Adipocyte (in vitro differentiated cells): ENCODE measurements around the gene G6PC2.

Experiments used
- DNase-seq: peaks from one replicate; pipeline ENCODE4 v3.0.0-alpha.2; 2015; ENCODE audit warnings: low read depth
- H3K27me3 ChIP-seq: replicated peaks from 2 replicates; pipeline ENCODE4 v1.7.0; 2013; ENCODE audit warnings: mild to moderate bottlenecking, low read length, moderate library complexity; ENCODE audit not compliant: control insufficient read depth, insufficient read depth
- H3K36me3 ChIP-seq: 2 replicates; pipeline ENCODE4 v1.7.0; 2013; ENCODE audit warnings: low read length, mild to moderate bottlenecking, moderate library complexity; ENCODE audit not compliant: control insufficient read depth, insufficient read depth, severe bottlenecking
- H3K4me1 ChIP-seq: 2 replicates; pipeline ENCODE4 v1.7.0; 2013; ENCODE audit warnings: mild to moderate bottlenecking, low read length, moderate library complexity; ENCODE audit not compliant: control insufficient read depth, insufficient read depth
- H3K4me3 ChIP-seq: 2 replicates; pipeline ENCODE4 v1.7.0; 2013; ENCODE audit warnings: mild to moderate bottlenecking, low read length, moderate library complexity
- H3K9ac ChIP-seq: 2 replicates; pipeline ENCODE4 v1.7.0; 2013; ENCODE audit warnings: mild to moderate bottlenecking, low read length, moderate library complexity
- H3K9me3 ChIP-seq: 2 replicates; pipeline ENCODE4 v1.7.0; 2013; ENCODE audit warnings: mild to moderate bottlenecking, low read length, moderate library complexity; ENCODE audit not compliant: control insufficient read depth

The G6PC2 gene

GRCh38 chr2:168884975-168885374 lies 16.1 kb upstream of the G6PC2 start:
- Histone ChIP-seq H3K4me3 (no peak overlapping the region), H3K4me1 (peaks cover 4% of the 10 kb centered on the region), H3K9me3 (no peaks in the 10 kb centered on the region), H3K27me3 (no peaks in the 10 kb centered on the region), H3K9ac (no peak overlapping the region), H3K36me3 (no peaks in the 10 kb centered on the region)
- DNase-seq: no peak

- Histone ChIP-seq H3K9me3 (no peaks in the 10 kb centered on the region), H3K27me3 (no peaks in the 10 kb centered on the region)
- no peak for DNase-seq
These were observed 11.5 kb upstream of the G6PC2 start for GRCh38 chr2:168889635-168890005.

GRCh38 chr2:168890006-168890782 lies 10.9 kb upstream of the G6PC2 start, which contains the start of gene SPC25:
TSS of gene SPC25 (minus strand) at chr2:168890430. CDS start at chr2:168889519, 911 bp downstream.
- Histone ChIP-seq H3K4me3 (peak within 1 kb of the TSS; percentile 89), H3K4me1 (peaks cover 5% of the 10 kb centered on the region), H3K27me3 (no peaks in the 10 kb centered on the region), H3K36me3 (no peaks in the 10 kb centered on the region), H3K9me3 (no peaks in the 10 kb centered on the region), H3K9ac (peak within 1 kb of the TSS; percentile 65)
- DNase-seq: peak; percentile 96

More at GRCh38 chr2:168889635-168890005, 11.5 kb upstream of the G6PC2 start:
- Histone ChIP-seq H3K4me3 (peak overlapping the region; percentile 89), H3K36me3 (no peaks in the 10 kb centered on the region), H3K9ac (peak overlapping the region; percentile 65), H3K4me1 (peaks cover 5% of the 10 kb centered on the region)

GRCh38 chr2:168892327-168892726 lies 8.8 kb upstream of the G6PC2 start:
- Histone ChIP-seq H3K36me3 (no peaks in the 10 kb centered on the region), H3K4me3 (no peak overlapping the region), H3K27me3 (no peaks in the 10 kb centered on the region), H3K4me1 (peaks cover 5% of the 10 kb centered on the region), H3K9me3 (no peaks in the 10 kb centered on the region), H3K9ac (no peak overlapping the region)
- DNase-seq: no peak

GRCh38 chr2:168894101-168894500 lies 7.0 kb upstream of the G6PC2 start:
- H3K27me3 ChIP-seq: no peaks in the 10 kb centered on the region
- no peaks in the 10 kb centered on the region for H3K9me3 ChIP-seq
- H3K4me3 ChIP-seq: no peak overlapping the region
- no peak for DNase-seq
- H3K36me3 ChIP-seq: no peaks in the 10 kb centered on the region
- H3K9ac ChIP-seq: no peak overlapping the region
- H3K4me1 ChIP-seq: peaks cover 5% of the 10 kb centered on the region

- Histone ChIP-seq H3K4me3 (no peak overlapping the region), H3K36me3 (no peaks in the 10 kb centered on the region), H3K27me3 (no peaks in the 10 kb centered on the region)
These were observed 6.4 kb upstream of the G6PC2 start for GRCh38 chr2:168894720-168895119.

GRCh38 chr2:168895771-168896170 lies 5.3 kb upstream of the G6PC2 start:
- H3K27me3 ChIP-seq: peaks cover 5% of the 10 kb centered on the region
- H3K4me3 ChIP-seq: no peak overlapping the region

More at GRCh38 chr2:168894720-168895119, 6.4 kb upstream of the G6PC2 start:
- no peak for DNase-seq
- Histone ChIP-seq H3K4me1 (peaks cover 3% of the 10 kb centered on the region), H3K9ac (no peak overlapping the region), H3K9me3 (no peaks in the 10 kb centered on the region)

GRCh38 chr2:168896783-168897182 lies 4.3 kb upstream of the G6PC2 start:
- Histone ChIP-seq H3K36me3 (no peaks in the 10 kb centered on the region), H3K4me3 (no peak overlapping the region), H3K9ac (no peak overlapping the region), H3K27me3 (peaks cover 5% of the 10 kb centered on the region), H3K9me3 (no peaks in the 10 kb centered on the region), H3K4me1 (no peaks in the 10 kb centered on the region)
- no peak for DNase-seq

More at GRCh38 chr2:168895771-168896170, 5.3 kb upstream of the G6PC2 start:
- no peaks in the 10 kb centered on the region for H3K36me3 ChIP-seq
- no peak overlapping the region for H3K9ac ChIP-seq
- DNase-seq: no peak
- H3K4me1 ChIP-seq: no peaks in the 10 kb centered on the region
- no peaks in the 10 kb centered on the region for H3K9me3 ChIP-seq

GRCh38 chr2:168897449-168897848 lies 3.6 kb upstream of the G6PC2 start:
- Histone ChIP-seq H3K36me3 (no peaks in the 10 kb centered on the region), H3K4me3 (no peak overlapping the region), H3K4me1 (no peaks in the 10 kb centered on the region), H3K9me3 (no peaks in the 10 kb centered on the region), H3K9ac (no peak overlapping the region), H3K27me3 (peaks cover 5% of the 10 kb centered on the region)
- DNase-seq: no peak

GRCh38 chr2:168903888-168904287 lies 2.8 kb downstream of the G6PC2 start:
- Histone ChIP-seq H3K4me3 (no peak overlapping the region), H3K9me3 (no peaks in the 10 kb centered on the region), H3K36me3 (no peaks in the 10 kb centered on the region), H3K4me1 (no peaks in the 10 kb centered on the region), H3K9ac (no peak overlapping the region), H3K27me3 (peaks cover 27% of the 10 kb centered on the region)
- no peak for DNase-seq

GRCh38 chr2:168904358-168904757 lies 3.3 kb downstream of the G6PC2 start:
- Histone ChIP-seq H3K27me3 (peaks cover 27% of the 10 kb centered on the region), H3K9me3 (no peaks in the 10 kb centered on the region), H3K9ac (no peak overlapping the region), H3K4me1 (no peaks in the 10 kb centered on the region), H3K4me3 (no peak overlapping the region), H3K36me3 (no peaks in the 10 kb centered on the region)
- no peak for DNase-seq
